Endothelial cell (in vitro differentiated cells): ENCODE data around the gene TNIK. TPM values are rescaled to one million over a fixed set of nuclear protein-coding genes. Genes with fewer than 3 reads are reported as not detected.

Experiments used
- DNase-seq: peaks from one replicate; pipeline ENCODE4 v3.0.0; 2021; ENCODE audit warnings: low spot score
- H3K27ac Mint-ChIP-seq: one replicate; pipeline ENCODE4 v1.8.0; 2021; ENCODE audit warnings: mixed read lengths, inconsistent platforms; ENCODE audit not compliant: unreplicated experiment
- H3K27me3 Mint-ChIP-seq: one replicate; pipeline ENCODE4 v1.8.0; 2021; ENCODE audit warnings: mild to moderate bottlenecking, moderate library complexity, mixed read lengths, inconsistent platforms; ENCODE audit not compliant: unreplicated experiment
- H3K36me3 Mint-ChIP-seq: one replicate; pipeline ENCODE4 v1.8.0; 2021; ENCODE audit warnings: mild to moderate bottlenecking, low read depth, mixed read lengths, inconsistent platforms; ENCODE audit not compliant: unreplicated experiment
- H3K4me1 Mint-ChIP-seq: one replicate; pipeline ENCODE4 v1.8.0; 2021; ENCODE audit warnings: mild to moderate bottlenecking, mixed read lengths, inconsistent platforms; ENCODE audit not compliant: unreplicated experiment
- H3K4me3 Mint-ChIP-seq: one replicate; pipeline ENCODE4 v1.8.0; 2021; ENCODE audit warnings: mild to moderate bottlenecking, mixed read lengths, inconsistent platforms; ENCODE audit not compliant: unreplicated experiment
- H3K9me3 Mint-ChIP-seq: one replicate; pipeline ENCODE4 v1.8.0; 2021; ENCODE audit warnings: mixed read lengths, inconsistent platforms; ENCODE audit not compliant: unreplicated experiment
- CTCF ChIP-seq: fragments of 200-600 bp; sonication (generic); IDR thresholded peaks from one replicate; pipeline ENCODE4 v1.5.0; 2021; ENCODE audit warnings: antibody characterized with exemption; ENCODE audit not compliant: unreplicated experiment
- total RNA-seq: library from RNA; stranded (reverse); fragmentation: NEBNext Ultra II Directional; extraction: Animal tissue kit (Norgen Biotek cat#: 25700); gene quantifications from one replicate; pipeline ENCODE4 v1.2.1, GENCODE V29; 2021; ENCODE audit not compliant: unreplicated experiment

The TNIK gene
- total RNA-seq, 1 donor from 2014 or later: 67.0 TPM

DNA sequence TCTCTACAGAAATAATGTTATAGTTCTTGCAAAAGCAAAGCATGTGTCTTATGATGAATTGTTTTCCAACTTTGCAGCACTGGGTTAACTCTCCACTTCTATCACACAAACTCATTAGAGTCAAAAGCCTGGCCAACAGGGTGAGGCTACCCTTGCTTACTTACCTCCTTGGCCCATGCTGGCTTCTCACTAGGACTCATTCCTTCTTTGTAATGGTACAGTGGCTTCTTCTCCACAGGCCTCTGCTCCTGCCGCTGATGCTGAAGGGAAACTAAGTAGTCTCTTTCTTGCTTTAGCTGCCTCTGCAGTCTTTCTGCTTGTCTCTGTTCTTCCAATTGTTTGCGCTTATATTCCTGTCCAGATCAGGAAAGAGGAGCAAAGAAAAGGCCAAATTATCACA, 322.2 kb downstream of the TNIK start:
- TF ChIP-seq CTCF: no peak
- Mint-ChIP-seq H3K27ac (no peak overlapping the region), H3K4me1 (peaks cover 7% of the 10 kb centered on the region), H3K36me3 (peaks cover 41% of the 10 kb centered on the region), H3K4me3 (no peak overlapping the region), H3K9me3 (no peaks in the 10 kb centered on the region), H3K27me3 (no peaks in the 10 kb centered on the region)
- DNase-seq: no peak

DNA sequence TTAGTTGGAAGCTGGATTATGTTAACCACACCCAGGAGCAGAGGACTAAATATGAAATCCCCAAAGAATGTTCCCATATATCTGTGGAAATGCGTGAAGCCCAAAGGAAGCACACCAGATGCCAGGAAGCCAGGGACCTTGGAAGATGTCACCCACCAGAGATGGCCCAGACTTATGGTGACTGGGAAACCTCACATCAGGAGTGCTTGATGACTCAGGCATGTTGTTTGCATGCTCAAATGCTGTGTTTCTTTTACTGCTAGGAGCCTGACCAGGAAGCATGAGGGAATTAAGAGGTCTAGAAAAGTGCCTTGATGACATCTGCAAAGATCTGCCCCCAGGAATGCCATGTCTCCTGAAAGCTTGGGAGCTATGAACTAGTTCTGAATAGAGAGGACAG, 324.7 kb downstream of the TNIK start:
- Mint-ChIP-seq H3K27me3 (no peaks in the 10 kb centered on the region), H3K4me3 (no peak overlapping the region), H3K36me3 (peaks cover 36% of the 10 kb centered on the region), H3K9me3 (no peaks in the 10 kb centered on the region), H3K4me1 (peaks cover 7% of the 10 kb centered on the region), H3K27ac (no peak overlapping the region)
- TF ChIP-seq CTCF: no peak
- no peak for DNase-seq

DNA sequence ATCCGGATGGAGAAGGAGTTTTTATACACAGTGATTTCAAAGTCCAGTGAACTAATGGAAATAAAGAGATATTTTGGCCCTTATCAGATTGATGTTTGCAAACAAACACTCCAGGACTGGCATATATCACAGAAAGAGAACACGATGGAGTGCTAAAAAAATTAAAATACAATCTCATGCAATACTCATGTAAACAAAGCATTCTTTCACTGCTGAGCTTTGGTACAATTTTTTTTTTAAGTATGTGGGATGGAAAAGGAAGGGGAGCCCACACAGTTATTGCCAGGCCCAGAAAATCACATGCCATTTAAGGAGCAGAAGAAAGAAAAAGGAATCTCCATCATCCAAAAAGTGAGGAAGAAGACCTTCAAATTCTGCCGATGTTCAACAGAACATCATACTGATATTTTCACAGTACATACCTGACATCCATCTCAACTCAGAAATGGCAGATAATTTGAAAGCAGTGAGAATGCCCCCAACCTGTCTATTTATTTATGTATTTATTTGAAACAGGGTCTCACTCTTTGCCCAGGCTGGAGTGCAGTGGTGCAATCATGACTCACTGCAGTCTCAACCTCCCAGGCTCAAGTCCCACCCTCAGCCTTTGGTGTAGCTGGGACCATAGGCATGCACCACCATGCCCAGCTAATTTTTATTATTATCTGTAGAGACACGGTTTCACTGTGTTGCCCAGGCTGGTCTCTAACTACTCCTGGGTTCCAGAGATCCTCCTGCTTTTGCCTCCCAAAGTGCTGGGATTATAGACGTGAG, 326.2 kb downstream of the TNIK start:
- no peak overlapping the region for H3K27ac Mint-ChIP-seq
- peaks cover 39% of the 10 kb centered on the region for H3K36me3 Mint-ChIP-seq
- peaks cover 2% of the 10 kb centered on the region for H3K27me3 Mint-ChIP-seq
- H3K9me3 Mint-ChIP-seq: no peaks in the 10 kb centered on the region
- H3K4me3 Mint-ChIP-seq: no peak overlapping the region
- peaks cover 10% of the 10 kb centered on the region for H3K4me1 Mint-ChIP-seq
- DNase-seq: no peak
- no peak for TF ChIP-seq CTCF

- no peak for DNase-seq
- Mint-ChIP-seq H3K36me3 (peaks cover 38% of the 10 kb centered on the region), H3K27ac (no peak overlapping the region), H3K27me3 (peaks cover 2% of the 10 kb centered on the region), H3K4me1 (peaks cover 10% of the 10 kb centered on the region), H3K9me3 (no peaks in the 10 kb centered on the region), H3K4me3 (no peak overlapping the region)
- no peak for TF ChIP-seq CTCF
Observed at GRCh38 chr3:171133337-171133736, 326.9 kb downstream of the TNIK start.

DNA sequence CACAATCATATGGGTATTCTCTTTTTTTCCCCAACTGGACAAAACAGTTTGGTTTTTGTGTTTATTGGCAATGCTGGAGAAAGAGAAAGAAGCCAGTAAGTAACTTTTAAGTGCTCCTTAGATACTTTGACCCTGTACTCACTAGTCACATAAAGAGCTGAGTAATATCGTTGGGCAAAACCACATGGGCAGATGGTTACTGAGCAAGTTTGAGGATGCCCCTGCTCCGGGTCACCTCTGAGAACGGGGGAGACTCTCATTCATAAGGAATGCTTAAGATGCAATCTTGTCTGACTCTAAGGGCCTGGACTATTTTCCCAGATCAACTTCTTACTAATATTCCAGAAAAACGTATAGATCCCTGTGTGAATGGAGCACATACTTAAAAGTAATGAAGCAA, 327.3 kb downstream of the TNIK start:
- Mint-ChIP-seq H3K4me1 (peaks cover 10% of the 10 kb centered on the region), H3K27me3 (peaks cover 2% of the 10 kb centered on the region), H3K4me3 (no peak overlapping the region), H3K9me3 (no peaks in the 10 kb centered on the region), H3K36me3 (peaks cover 35% of the 10 kb centered on the region), H3K27ac (no peak overlapping the region)
- no peak for TF ChIP-seq CTCF
- DNase-seq: no peak
